GM23338 (cell line): ENCODE data around the gene UBQLNL.

Experiments
- CREB1 ChIP-seq: fragments of 250-450 bp; sonication (Bioruptor Pico); IDR thresholded peaks from 2 replicates; pipeline ENCODE4 v1.5.0; 2020; ENCODE audit warnings: low read depth, mild to moderate bottlenecking, moderate library complexity
- CTCF ChIP-seq, 2 experiments: fragments of 200-600 bp in 1 of 2; sonication (generic) in 1 of 2; conservative IDR thresholded peaks; 2 replicates each; pipeline versions ENCODE4 v1.5.1 to v1.6.1; 2016 to 2017; ENCODE audit warnings: antibody characterized with exemption in 2 of 2, low read depth in 2 of 2, mild to moderate bottlenecking in 2 of 2, moderate library complexity in 1 of 2
- EZH2 ChIP-seq: fragments of 200-600 bp; sonication (generic); IDR thresholded peaks from one replicate; pipeline ENCODE4 v1.8.0; 2017; ENCODE audit warnings: antibody characterized with exemption, mild to moderate bottlenecking, low read depth; ENCODE audit not compliant: unreplicated experiment
- EZH2phosphoT487 ChIP-seq: fragments of 200-600 bp; sonication (generic); IDR thresholded peaks from one replicate; pipeline ENCODE4 v1.8.1; 2018; ENCODE audit warnings: antibody characterized with exemption; ENCODE audit not compliant: unreplicated experiment
- JUNB ChIP-seq: IDR thresholded peaks from one replicate; pipeline ENCODE4 v1.6.1; 2016; ENCODE audit warnings: antibody characterized with exemption; ENCODE audit not compliant: unreplicated experiment
- POLR2AphosphoS5 ChIP-seq: IDR thresholded peaks from 2 replicates; pipeline ENCODE4 v1.6.1; 2016; ENCODE audit warnings: antibody characterized with exemption, low read depth
- REST ChIP-seq: IDR thresholded peaks from one replicate; pipeline ENCODE4 v1.6.1; 2018; ENCODE audit warnings: antibody characterized with exemption; ENCODE audit not compliant: unreplicated experiment
- STAT1 ChIP-seq: IDR thresholded peaks from one replicate; pipeline ENCODE4 v1.6.1; 2016; ENCODE audit warnings: antibody characterized with exemption; ENCODE audit not compliant: unreplicated experiment
- ZNF114 ChIP-seq: fragments of 250-450 bp; sonication (Bioruptor Pico); IDR thresholded peaks from 2 replicates; pipeline ENCODE4 v1.5.0; 2020; ENCODE audit warnings: mild to moderate bottlenecking, moderate library complexity

GRCh38 chr11:5527716-5528115 is 11.2 kb upstream of the UBQLNL start:
- TF ChIP-seq CTCF (conservative IDR thresholded peaks at IDR 0.05; ENCODE audit: low read depth in 2 of 2) (no peak), POLR2AphosphoS5 (no peak), REST (no peak), JUNB (no peak), EZH2 (no peak), EZH2phosphoT487 (no peak), STAT1 (no peak), CREB1 (no peak), ZNF114 (CRISPR knock-in tag) (no peak)
